ENCODE data around the gene OGFR.

DNA sequence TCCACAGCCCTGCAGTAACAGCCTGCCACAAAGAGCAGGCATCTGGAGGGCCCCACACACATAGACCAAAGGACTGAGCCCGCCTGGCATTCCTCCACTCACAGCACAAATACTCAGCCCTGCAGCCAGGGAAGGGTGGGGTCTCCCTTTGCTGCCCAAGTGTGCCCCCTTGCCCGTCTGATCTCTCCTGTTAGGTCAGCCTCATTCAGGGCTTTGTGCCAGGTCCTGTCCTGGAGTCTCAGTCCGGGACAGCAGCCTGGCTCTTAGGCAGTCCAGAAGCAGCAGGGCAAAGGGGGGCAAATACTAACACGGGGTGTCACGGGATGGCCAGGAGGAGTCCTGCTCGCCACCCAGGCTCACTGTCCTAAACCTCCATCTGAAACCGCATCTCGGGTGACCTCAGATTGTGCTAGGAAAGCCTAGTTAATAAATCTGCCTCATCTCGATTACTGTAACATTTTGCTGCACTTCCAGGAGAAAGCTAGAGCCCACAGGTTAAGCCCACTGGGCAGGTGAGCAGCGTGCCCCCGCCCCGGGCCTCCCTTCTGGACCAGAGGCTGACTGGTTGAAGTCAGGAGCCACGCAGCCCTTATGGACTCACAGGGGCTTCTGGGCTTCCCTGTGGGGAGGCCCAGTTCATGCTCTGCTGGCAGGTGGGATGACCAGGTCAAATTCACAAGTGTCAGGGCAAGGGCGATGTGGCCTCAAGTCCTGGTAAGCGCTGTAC is 3.2 kb upstream of the OGFR start:
- no peak for TF ChIP-seq POLR2A (IDR thresholded peaks at IDR 0.05; ENCODE audit: low read length)
- TF ChIP-seq GATA1 (IDR thresholded peaks at IDR 0.05; ENCODE audit: low read depth, low read length) = no peak

Data from erythroblast (primary cell).